Measurements from ENCODE around the gene DDX39A. TPM values are rescaled to one million over a fixed set of nuclear protein-coding genes. Genes with fewer than 3 reads are reported as not detected.
"Not testable (repeated sequence)": the region's sequence is repeated elsewhere in the genome, so short reads cannot be mapped to it uniquely, and the experiment has no call there.

Gene DDX39A
- polyA plus RNA-seq, 1 experiment = 25.7 TPM

- TF ChIP-seq CTCF (IDR thresholded peaks at IDR 0.05; ENCODE audit: low read depth, low read length) = peak; percentile 61
- H3K27me3 ChIP-seq (ENCODE audit: control insufficient read depth, insufficient read depth, low read length) = no peaks in the 10 kb centered on the region
- DNase-seq (ENCODE audit: low read depth, low spot score) = no peak
- CTCF ChIA-PET = interaction anchor here (0.6 to 2.6 kb wide), 12 partner anchors 9 to 269 kb away, joined by 3 to 12 read pairs (median 5); partner anchors contain the start of genes ADGRE5 and ASF1B
- H3K27ac ChIP-seq (ENCODE audit: low read depth, low read length) = no peak overlapping the region
- peaks cover 14% of the 10 kb centered on the region; the same call in 1 of the 2 replicates for H3K9me3 ChIP-seq (ENCODE audit: control insufficient read depth, insufficient read depth, low read length)
- no peak overlapping the region for H3K4me3 ChIP-seq (ENCODE audit: low read depth, low read length)
- POLR2A ChIA-PET = no interaction called here
Measured at GRCh38 chr19:14405758-14406644, 13.1 kb downstream of the DDX39A start.

DNA sequence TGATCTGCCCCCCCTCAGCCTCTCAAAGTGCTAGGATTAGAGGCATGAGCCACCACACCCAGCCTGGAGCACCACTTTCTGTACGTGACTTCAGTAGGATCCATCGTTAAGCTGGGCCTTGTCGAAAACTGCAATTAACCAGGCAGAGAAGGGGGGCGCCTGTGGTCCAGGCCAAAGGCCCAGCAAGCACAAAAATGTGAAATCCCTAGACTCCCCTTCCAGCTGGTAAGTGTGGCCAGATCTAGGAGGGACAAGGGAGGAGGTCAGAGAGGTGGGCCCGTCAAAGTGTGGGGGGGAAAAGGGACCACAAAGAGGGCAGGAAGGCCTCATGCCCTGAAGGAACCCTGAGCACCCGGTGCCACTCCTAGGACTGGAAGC, 13.8 kb downstream of the DDX39A start:
- DNase-seq (ENCODE audit: low read depth, low spot score) = no peak
- peaks cover 14% of the 10 kb centered on the region; the same call in 1 of the 2 replicates for H3K9me3 ChIP-seq (ENCODE audit: control insufficient read depth, insufficient read depth, low read length)
- H3K27ac ChIP-seq (ENCODE audit: low read depth, low read length) = no peak overlapping the region
- ChIA-PET CTCF (interaction anchor here (1.4 to 2.6 kb wide), 5 partner anchors 10 to 269 kb away, joined by 3 to 12 read pairs (median 9); partner anchors contain the start of genes ADGRE5 and ASF1B), POLR2A (no interaction called here)
- H3K27me3 ChIP-seq (ENCODE audit: control insufficient read depth, insufficient read depth, low read length) = no peaks in the 10 kb centered on the region
- no peak for TF ChIP-seq CTCF (IDR thresholded peaks at IDR 0.05; ENCODE audit: low read depth, low read length)
- H3K4me3 ChIP-seq (ENCODE audit: low read depth, low read length) = no peak overlapping the region

DNA sequence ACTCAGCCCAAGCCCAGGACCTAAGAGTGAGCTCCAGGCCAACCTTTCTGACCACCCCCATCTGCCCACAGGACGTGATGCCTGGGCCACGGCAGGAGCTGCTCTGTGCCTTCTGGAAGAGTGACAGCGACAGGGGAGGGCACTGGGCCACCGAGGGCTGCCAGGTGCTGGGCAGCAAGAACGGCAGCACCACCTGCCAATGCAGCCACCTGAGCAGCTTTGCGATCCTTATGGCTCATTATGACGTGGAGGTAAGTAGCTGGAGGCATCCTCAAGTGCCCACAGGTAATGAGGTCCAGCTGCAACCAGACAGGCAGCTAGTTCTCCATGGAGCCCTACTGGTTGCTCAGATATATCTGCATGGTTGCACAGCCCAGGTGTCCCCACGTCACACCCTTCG, 14.8 kb downstream of the DDX39A start:
- DNase-seq (ENCODE audit: low read depth, low spot score) = no peak
- Histone ChIP-seq H3K27me3 (ENCODE audit: control insufficient read depth, insufficient read depth, low read length) (no peaks in the 10 kb centered on the region), H3K9me3 (ENCODE audit: control insufficient read depth, insufficient read depth, low read length) (peaks cover 14% of the 10 kb centered on the region; the same call in 1 of the 2 replicates), H3K27ac (ENCODE audit: low read depth, low read length) (no peak overlapping the region), H3K4me3 (ENCODE audit: low read depth, low read length) (no peak overlapping the region)
- POLR2A ChIA-PET = interaction anchor here (0.5 to 0.7 kb wide), 3 partner anchors 24 to 1192 kb away, joined by 4 to 5 read pairs (median 5); no protein-coding TSS in a partner anchor
- CTCF ChIA-PET = no interaction called here
- no peak for TF ChIP-seq CTCF (IDR thresholded peaks at IDR 0.05; ENCODE audit: low read depth, low read length)

- H3K27me3 ChIP-seq (ENCODE audit: control insufficient read depth, insufficient read depth, low read length); H3K27ac ChIP-seq (ENCODE audit: low read depth, low read length); DNase-seq (ENCODE audit: low read depth, low spot score); H3K4me3 ChIP-seq (ENCODE audit: low read depth, low read length); POLR2A ChIA-PET; CTCF ChIA-PET: not testable (repeated sequence)
- peaks cover 14% of the 10 kb centered on the region; the same call in 1 of the 2 replicates for H3K9me3 ChIP-seq (ENCODE audit: control insufficient read depth, insufficient read depth, low read length)
Measured at GRCh38 chr19:14403145-14403930, 15.8 kb downstream of the DDX39A start.

GRCh38 chr19:14402332-14403144, 16.6 kb downstream of the DDX39A start:
- TF ChIP-seq CTCF (IDR thresholded peaks at IDR 0.05; ENCODE audit: low read depth, low read length) = no peak
- Histone ChIP-seq H3K4me3 (ENCODE audit: low read depth, low read length) (no peak overlapping the region), H3K9me3 (ENCODE audit: control insufficient read depth, insufficient read depth, low read length) (peaks cover 14% of the 10 kb centered on the region; the same call in 1 of the 2 replicates), H3K27ac (ENCODE audit: low read depth, low read length) (no peak overlapping the region), H3K27me3 (ENCODE audit: control insufficient read depth, insufficient read depth, low read length) (no peaks in the 10 kb centered on the region)
- peak; percentile 16 for DNase-seq (ENCODE audit: low read depth, low spot score)
- ChIA-PET CTCF (interaction anchor here (0.6 to 1.3 kb wide), 4 partner anchors 12 to 202 kb away, joined by 3 to 4 read pairs (median 3); no protein-coding TSS in a partner anchor), POLR2A (no interaction called here)
